ENCODE measurements around the gene ACOT8.

DNA sequence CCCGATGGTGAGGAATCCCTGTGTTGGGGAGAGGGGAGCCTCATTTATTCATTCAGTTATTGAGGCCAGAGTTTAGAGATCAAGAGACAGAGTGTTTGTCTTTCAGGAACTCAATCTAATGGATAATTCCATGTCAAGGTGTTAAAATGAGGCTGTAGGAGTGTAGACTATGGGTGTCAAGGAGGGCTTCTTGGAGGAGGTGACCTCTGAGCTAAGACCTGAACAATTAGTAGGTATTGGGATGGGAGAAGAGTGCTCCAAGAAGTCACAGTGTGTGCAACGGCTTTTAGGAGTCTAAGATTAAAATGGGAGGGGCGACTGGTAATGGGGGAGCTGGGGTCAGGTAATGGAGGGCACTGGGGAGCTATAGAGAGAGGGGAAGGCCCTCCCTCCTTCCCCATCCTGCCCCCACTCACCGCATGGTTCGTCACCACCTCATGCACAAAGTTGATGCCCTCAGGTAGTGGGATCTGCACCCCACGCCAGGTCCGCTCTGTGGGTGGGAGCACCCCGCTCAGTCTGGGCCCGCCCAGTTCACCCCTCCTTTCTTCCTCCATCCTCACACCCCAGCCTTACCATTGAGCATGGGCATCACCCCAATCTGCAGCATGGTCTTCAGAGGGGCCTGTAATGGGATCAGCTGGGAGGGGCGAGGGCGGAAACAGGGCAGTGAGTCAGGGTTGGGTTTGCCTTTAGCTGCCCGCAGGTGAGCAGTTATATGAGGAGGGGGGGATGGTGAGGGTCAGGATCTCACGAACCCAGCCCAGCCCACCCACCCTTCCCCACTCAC lies 42.0 kb upstream of the ACOT8 start:
- TF ChIP-seq CTCF (IDR thresholded peaks at IDR 0.05; ENCODE audit: insufficient read depth, low read length), result no peak
- no peak for TF ChIP-seq POLR2AphosphoS5 (IDR thresholded peaks at IDR 0.05; ENCODE audit: low read depth)
- TF ChIP-seq, protein P1, sequence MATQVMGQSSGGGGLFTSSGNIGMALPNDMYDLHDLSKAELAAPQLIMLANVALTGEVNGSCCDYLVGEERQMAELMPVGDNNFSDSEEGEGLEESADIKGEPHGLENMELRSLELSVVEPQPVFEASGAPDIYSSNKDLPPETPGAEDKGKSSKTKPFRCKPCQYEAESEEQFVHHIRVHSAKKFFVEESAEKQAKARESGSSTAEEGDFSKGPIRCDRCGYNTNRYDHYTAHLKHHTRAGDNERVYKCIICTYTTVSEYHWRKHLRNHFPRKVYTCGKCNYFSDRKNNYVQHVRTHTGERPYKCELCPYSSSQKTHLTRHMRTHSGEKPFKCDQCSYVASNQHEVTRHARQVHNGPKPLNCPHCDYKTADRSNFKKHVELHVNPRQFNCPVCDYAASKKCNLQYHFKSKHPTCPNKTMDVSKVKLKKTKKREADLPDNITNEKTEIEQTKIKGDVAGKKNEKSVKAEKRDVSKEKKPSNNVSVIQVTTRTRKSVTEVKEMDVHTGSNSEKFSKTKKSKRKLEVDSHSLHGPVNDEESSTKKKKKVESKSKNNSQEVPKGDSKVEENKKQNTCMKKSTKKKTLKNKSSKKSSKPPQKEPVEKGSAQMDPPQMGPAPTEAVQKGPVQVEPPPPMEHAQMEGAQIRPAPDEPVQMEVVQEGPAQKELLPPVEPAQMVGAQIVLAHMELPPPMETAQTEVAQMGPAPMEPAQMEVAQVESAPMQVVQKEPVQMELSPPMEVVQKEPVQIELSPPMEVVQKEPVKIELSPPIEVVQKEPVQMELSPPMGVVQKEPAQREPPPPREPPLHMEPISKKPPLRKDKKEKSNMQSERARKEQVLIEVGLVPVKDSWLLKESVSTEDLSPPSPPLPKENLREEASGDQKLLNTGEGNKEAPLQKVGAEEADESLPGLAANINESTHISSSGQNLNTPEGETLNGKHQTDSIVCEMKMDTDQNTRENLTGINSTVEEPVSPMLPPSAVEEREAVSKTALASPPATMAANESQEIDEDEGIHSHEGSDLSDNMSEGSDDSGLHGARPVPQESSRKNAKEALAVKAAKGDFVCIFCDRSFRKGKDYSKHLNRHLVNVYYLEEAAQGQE (IDR thresholded peaks at IDR 0.05; ENCODE audit: insufficient replicate concordance, low read depth), result no peak

Data from HL-60 (cell line).